Liver (tissue), 3 donors: ENCODE results near the gene CFTR.

Source experiments
- FOXA2 ChIP-seq: IDR thresholded peaks from 2 replicates; pipeline ENCODE4 v1.6.1; 2016; ENCODE audit warnings: antibody characterized with exemption
- HNF4A ChIP-seq, 2 donors: conservative IDR thresholded peaks; 2 replicates each; pipeline ENCODE4 v1.6.1; 2016; ENCODE audit warnings: antibody characterized with exemption in 2 of 2, mild to moderate bottlenecking in 2 of 2
- TF ChIP-seq, protein P1 (sequence below): fragments of 150-350 bp; IDR thresholded peaks from 2 replicates; pipeline ENCODE4 v1.5.1; 2017; ENCODE audit warnings: improper control_type of control experiment, low read depth, low read length; ENCODE audit not compliant: missing input control
- donor health status: healthy.
- donor health status: healthy.

GRCh38 chr7:117448655-117449054 is 31.2 kb upstream of the CFTR start:
- TF ChIP-seq HNF4A (conservative IDR thresholded peaks at IDR 0.05): no peak
- TF ChIP-seq, protein P1, sequence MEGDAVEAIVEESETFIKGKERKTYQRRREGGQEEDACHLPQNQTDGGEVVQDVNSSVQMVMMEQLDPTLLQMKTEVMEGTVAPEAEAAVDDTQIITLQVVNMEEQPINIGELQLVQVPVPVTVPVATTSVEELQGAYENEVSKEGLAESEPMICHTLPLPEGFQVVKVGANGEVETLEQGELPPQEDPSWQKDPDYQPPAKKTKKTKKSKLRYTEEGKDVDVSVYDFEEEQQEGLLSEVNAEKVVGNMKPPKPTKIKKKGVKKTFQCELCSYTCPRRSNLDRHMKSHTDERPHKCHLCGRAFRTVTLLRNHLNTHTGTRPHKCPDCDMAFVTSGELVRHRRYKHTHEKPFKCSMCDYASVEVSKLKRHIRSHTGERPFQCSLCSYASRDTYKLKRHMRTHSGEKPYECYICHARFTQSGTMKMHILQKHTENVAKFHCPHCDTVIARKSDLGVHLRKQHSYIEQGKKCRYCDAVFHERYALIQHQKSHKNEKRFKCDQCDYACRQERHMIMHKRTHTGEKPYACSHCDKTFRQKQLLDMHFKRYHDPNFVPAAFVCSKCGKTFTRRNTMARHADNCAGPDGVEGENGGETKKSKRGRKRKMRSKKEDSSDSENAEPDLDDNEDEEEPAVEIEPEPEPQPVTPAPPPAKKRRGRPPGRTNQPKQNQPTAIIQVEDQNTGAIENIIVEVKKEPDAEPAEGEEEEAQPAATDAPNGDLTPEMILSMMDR: no peak
- no peak for TF ChIP-seq FOXA2
